ENCODE results near the gene UBR1. TPM values are rescaled to one million over a fixed set of nuclear protein-coding genes. Genes with fewer than 3 reads are reported as not detected.
"Not testable (repeated sequence)": the region's sequence is repeated elsewhere in the genome, so short reads cannot be mapped to it uniquely, and the experiment has no call there.

The UBR1 gene
- total RNA-seq, 1 donor from 2014 or later: 38.7 TPM

DNA sequence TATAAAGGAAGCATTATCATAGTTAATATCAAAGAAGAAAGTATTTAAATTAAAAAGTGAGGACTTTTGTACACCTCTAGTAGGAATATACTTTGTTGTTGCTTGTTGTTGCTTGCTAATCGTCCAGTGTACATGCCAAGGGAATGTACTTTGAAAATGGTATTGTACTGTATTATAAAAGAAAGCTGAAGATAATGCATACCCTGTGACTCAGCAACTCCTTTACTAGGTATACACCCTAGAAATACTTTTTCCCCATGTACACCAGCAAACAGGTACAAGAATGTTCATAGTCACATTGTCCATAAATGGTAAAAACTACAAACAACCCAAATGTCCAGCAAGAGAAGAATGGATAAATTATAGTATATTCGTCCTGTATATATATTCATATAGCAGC is 197.3 kb downstream of the UBR1 start:
- no peak for DNase-seq

DNA sequence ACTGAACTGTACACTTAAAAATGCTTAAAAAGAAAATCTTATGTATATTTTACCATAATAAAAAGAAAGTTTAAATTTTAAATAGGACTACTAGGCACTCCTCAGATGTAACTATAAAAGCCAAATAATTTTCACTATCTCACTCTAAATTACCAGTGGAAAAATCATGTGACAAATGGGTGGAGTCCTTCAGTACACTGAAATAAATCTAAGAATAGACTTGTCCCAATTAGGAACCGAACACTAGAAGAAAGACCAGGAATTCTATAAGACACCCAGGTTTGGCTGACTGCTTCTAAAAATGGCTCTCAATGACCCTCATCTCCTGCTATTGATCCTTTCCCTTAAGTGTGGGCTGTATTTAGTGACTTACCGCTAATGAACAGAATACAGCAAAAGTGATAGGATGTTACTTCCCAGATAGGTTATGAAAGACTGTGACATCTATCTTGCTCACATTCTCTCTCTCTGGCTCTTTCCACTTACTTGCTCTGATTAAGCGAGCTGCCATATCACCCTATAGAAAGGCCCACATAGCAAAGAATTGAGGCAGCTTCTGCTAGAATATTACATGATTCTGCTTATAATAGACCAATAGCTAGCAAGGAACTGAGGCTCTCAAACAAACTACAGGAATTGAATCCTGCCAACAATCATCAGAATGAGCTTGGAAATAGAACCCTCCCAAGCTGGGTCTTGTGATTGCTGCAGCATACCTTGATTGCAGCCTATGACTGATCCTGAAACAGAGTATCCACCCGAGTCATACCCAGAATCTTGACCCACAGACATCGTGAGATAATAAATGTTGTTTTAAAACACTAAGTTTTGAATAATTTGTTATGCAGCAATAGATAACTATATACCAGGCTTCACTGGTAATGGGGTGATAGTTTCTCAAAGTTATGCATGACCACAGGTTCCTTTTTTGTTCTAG is 202.2 kb downstream of the UBR1 start:
- DNase-seq: no peak

DNA sequence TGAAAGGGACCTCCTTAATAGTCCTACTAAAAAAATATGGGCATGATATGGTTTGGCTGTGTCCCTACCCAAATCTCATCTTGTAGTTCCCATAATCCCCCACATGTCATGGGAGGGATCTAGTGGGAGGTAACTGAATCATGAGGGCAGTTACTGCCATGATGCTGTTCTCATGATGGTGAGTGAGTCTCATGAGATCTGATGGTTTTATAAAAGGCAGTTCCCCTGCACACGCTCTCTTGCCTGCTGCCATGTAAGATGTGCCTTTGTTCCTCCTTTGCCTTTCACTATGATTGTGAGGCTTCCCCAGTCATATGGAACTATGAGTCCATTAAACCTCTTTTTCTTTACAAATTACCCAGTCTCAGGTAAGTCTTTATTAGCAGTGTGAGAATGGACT is 211.9 kb downstream of the UBR1 start:
- DNase-seq: not testable (repeated sequence)

Small RNA genes lying within 50 kb of the gene (small RNA-seq; reads per million reads assigned to genes)
- gene AC068724.2 (ENCODE audit: low replicate concordance): not detected

Other genes with a start within 250 kb of the UBR1 start
- 11.4 TPM for gene TTBK2, start 185.3 kb downstream of the UBR1 start, total RNA-seq
- gene TMEM62, start 27.5 kb upstream of the UBR1 start, total RNA-seq: 7.2 TPM
- gene CCNDBP1, start 79.4 kb upstream of the UBR1 start, total RNA-seq: 50.4 TPM
- gene EPB42, start 115.0 kb upstream of the UBR1 start, total RNA-seq: 10.4 TPM
- 4.1 TPM for gene TGM5, start 160.9 kb upstream of the UBR1 start, total RNA-seq
- gene TGM7, start 196.2 kb upstream of the UBR1 start, total RNA-seq: not detected
- gene LCMT2, start 224.5 kb upstream of the UBR1 start, total RNA-seq: 4.4 TPM

Measured in skin of body (tissue), 3 donors.